OCI-LY7 (cell line): ENCODE data around the gene C8B. TPM values are rescaled to one million over a fixed set of nuclear protein-coding genes. Genes with fewer than 3 reads are reported as not detected.

ENCODE experiments used
- BruUV-seq: library from RNA; stranded (reverse); fragments of 400-500 nt; replicated peaks from 2 replicates; lab custom pipeline; 2021; lab: Mats Ljungman, UMichigan
- CTCF ChIA-PET: fragments of 300-600 bp; sonication (Branson Sonifier 250); formaldehyde crosslinking; loops from one replicate; lab custom pipeline; 2022; ENCODE audit warnings: antibody characterized with exemption; ENCODE audit not compliant: unreplicated experiment; lab: Charles Lee
- POLR2A ChIA-PET: fragments of 300-600 bp; sonication (Branson Sonifier 250); formaldehyde crosslinking; loops from one replicate; lab custom pipeline; 2022; ENCODE audit warnings: antibody characterized with exemption; lab: Charles Lee
- DNase-seq: peaks from one replicate; pipeline ENCODE4 v3.0.0-alpha.2; 2015; ENCODE audit warnings: low spot score
- H2AFZ ChIP-seq: fragments of 200-600 bp; sonication (generic), shearing (Covaris generic); 2 replicates; pipeline ENCODE4 v1.6.1; 2014; ENCODE audit warnings: mild to moderate bottlenecking, antibody characterized with exemption, low read length, moderate library complexity
- H3K27ac ChIP-seq: fragments of 200-600 bp; sonication (generic); 2 replicates; pipeline ENCODE4 v1.5.1; 2014; ENCODE audit warnings: mixed run types, low read depth, mild to moderate bottlenecking, moderate library complexity, low read length, inconsistent platforms; ENCODE audit not compliant: poor library complexity, severe bottlenecking
- H3K36me3 ChIP-seq: fragments of 200-600 bp; sonication (generic); 2 replicates; pipeline ENCODE4 v1.6.1; 2014; ENCODE audit warnings: mild to moderate bottlenecking, antibody characterized with exemption, low read length, moderate library complexity, mixed read lengths; ENCODE audit not compliant: insufficient read depth
- H3K4me1 ChIP-seq: fragments of 200-600 bp; sonication (generic); 2 replicates; pipeline ENCODE4 v1.5.1; 2014; ENCODE audit warnings: mild to moderate bottlenecking, low read length; ENCODE audit not compliant: insufficient read depth, poor library complexity, severe bottlenecking
- H3K4me2 ChIP-seq: fragments of 200-600 bp; sonication (generic); 2 replicates; pipeline ENCODE4 v1.6.1; 2014; ENCODE audit warnings: mild to moderate bottlenecking, low read length
- H3K4me3 ChIP-seq: fragments of 200-600 bp; sonication (generic); 2 replicates; pipeline ENCODE4 v1.5.1; 2014; ENCODE audit warnings: mild to moderate bottlenecking, low read depth, low read length; ENCODE audit not compliant: poor library complexity, severe bottlenecking
- H3K79me2 ChIP-seq: fragments of 200-600 bp; sonication (generic); 2 replicates; pipeline ENCODE4 v1.6.1; 2016; ENCODE audit warnings: low read depth, mild to moderate bottlenecking, low read length, moderate library complexity, mixed read lengths; ENCODE audit not compliant: insufficient read depth
- H3K9me2 ChIP-seq: fragments of 200-600 bp; sonication (generic); 2 replicates; pipeline ENCODE4 v1.6.1; 2016; ENCODE audit warnings: mild to moderate bottlenecking, low read length, mixed read lengths; ENCODE audit not compliant: insufficient read depth
- H3K9me3 ChIP-seq: fragments of 200-600 bp; sonication (generic); 2 replicates; pipeline ENCODE4 v1.6.1; 2014; ENCODE audit warnings: mild to moderate bottlenecking, mixed run types, low read length, mixed read lengths
- H4K20me1 ChIP-seq: fragments of 200-600 bp; sonication (generic); 2 replicates; pipeline ENCODE4 v1.6.1; 2014; ENCODE audit warnings: mild to moderate bottlenecking, antibody characterized with exemption, low read length, moderate library complexity, mixed read lengths; ENCODE audit not compliant: insufficient read depth
- CTCF ChIP-seq: fragments of 200-600 bp; sonication (generic); conservative IDR thresholded peaks from 2 replicates; pipeline ENCODE4 v1.5.1; 2014; ENCODE audit warnings: mild to moderate bottlenecking, antibody characterized with exemption, low read length, moderate library complexity, mixed read lengths
- EZH2phosphoT487 ChIP-seq: fragments of 200-600 bp; sonication (generic); IDR thresholded peaks from 2 replicates; pipeline ENCODE4 v1.6.1; 2018; ENCODE audit warnings: low read depth, borderline replicate concordance, mild to moderate bottlenecking, mixed run types, antibody characterized with exemption, low read length, moderate library complexity, mixed read lengths
- intact Hi-C: fragments of 100-400 bp; cut with micrococcal nuclease; formaldehyde crosslinking; loops from one replicate; pipeline ENCODE4 v1.10.0; 2022; ENCODE audit not compliant: unreplicated experiment
- total RNA-seq, 2 experiments: library from RNA; depleted of rRNA in 1 of 2; stranded (reverse); fragments of >200 nt in 1 of 2; shearing (Covaris generic) in 1 of 2; gene quantifications; 2 replicates each; pipeline ENCODE4 v1.2.3, GENCODE V29; 2014 to 2022

C8B gene
- total RNA-seq, 2 experiments from 2014 or later, result not detected

- intact Hi-C loops, result no loop called here
- no TSS peak for BruUV-seq
- H3K27ac ChIP-seq, result no peak overlapping the region
- no peak overlapping the region for H3K4me2 ChIP-seq
- DNase-seq, result no peak
- H3K9me2 ChIP-seq, result no peaks in the 10 kb centered on the region
- H3K79me2 ChIP-seq, result no peaks in the 10 kb centered on the region
- H3K4me3 ChIP-seq, result no peak overlapping the region
- no peaks in the 10 kb centered on the region for H3K9me3 ChIP-seq
- no peaks in the 10 kb centered on the region for H3K4me1 ChIP-seq
- CTCF ChIA-PET, result no interaction called here
- H4K20me1 ChIP-seq, result no peaks in the 10 kb centered on the region
- POLR2A ChIA-PET, result no interaction called here
- H2AFZ ChIP-seq, result no peak overlapping the region
- no peaks in the 10 kb centered on the region for H3K36me3 ChIP-seq
- no peak for TF ChIP-seq CTCF
- no peak for TF ChIP-seq EZH2phosphoT487
Measured at GRCh38 chr1:57007472-57007871, 41.7 kb upstream of the C8B start.

- POLR2A ChIA-PET, result no interaction called here
- TF ChIP-seq CTCF (no peak), EZH2phosphoT487 (no peak)
- Histone ChIP-seq H3K4me1 (no peaks in the 10 kb centered on the region), H3K9me3 (no peaks in the 10 kb centered on the region), H4K20me1 (no peaks in the 10 kb centered on the region), H3K27ac (no peak overlapping the region), H3K79me2 (no peaks in the 10 kb centered on the region), H3K4me3 (no peak overlapping the region), H3K36me3 (no peaks in the 10 kb centered on the region), H3K4me2 (no peak overlapping the region), H2AFZ (no peak overlapping the region), H3K9me2 (no peaks in the 10 kb centered on the region)
- no TSS peak for BruUV-seq
- intact Hi-C loops, result no loop called here
- CTCF ChIA-PET, result no interaction called here
- no peak for DNase-seq
Measured at GRCh38 chr1:57003398-57004139, 37.8 kb upstream of the C8B start.

- CTCF ChIA-PET, result no interaction called here
- no peaks in the 10 kb centered on the region for H3K4me1 ChIP-seq
- no peak overlapping the region for H3K4me3 ChIP-seq
- H3K79me2 ChIP-seq, result no peaks in the 10 kb centered on the region
- TF ChIP-seq EZH2phosphoT487, result no peak
- TF ChIP-seq CTCF, result no peak
- DNase-seq, result no peak
- BruUV-seq, result no TSS peak
- H2AFZ ChIP-seq, result no peak overlapping the region
- H3K9me3 ChIP-seq, result no peaks in the 10 kb centered on the region
- no peak overlapping the region for H3K27ac ChIP-seq
- intact Hi-C loops, result no loop called here
- H3K9me2 ChIP-seq, result no peaks in the 10 kb centered on the region
- H4K20me1 ChIP-seq, result no peaks in the 10 kb centered on the region
- H3K4me2 ChIP-seq, result no peak overlapping the region
- POLR2A ChIA-PET, result no interaction called here
- no peaks in the 10 kb centered on the region for H3K36me3 ChIP-seq
Measured at GRCh38 chr1:56995414-56996100, 29.7 kb upstream of the C8B start.
